Measurements from ENCODE around the gene TNFRSF11A. TPM values are rescaled to one million over a fixed set of nuclear protein-coding genes. Genes with fewer than 3 reads are reported as not detected.

Gene TNFRSF11A
- total RNA-seq, 2 donors from 2014 or later: 4.9 to 14.2 TPM

DNA sequence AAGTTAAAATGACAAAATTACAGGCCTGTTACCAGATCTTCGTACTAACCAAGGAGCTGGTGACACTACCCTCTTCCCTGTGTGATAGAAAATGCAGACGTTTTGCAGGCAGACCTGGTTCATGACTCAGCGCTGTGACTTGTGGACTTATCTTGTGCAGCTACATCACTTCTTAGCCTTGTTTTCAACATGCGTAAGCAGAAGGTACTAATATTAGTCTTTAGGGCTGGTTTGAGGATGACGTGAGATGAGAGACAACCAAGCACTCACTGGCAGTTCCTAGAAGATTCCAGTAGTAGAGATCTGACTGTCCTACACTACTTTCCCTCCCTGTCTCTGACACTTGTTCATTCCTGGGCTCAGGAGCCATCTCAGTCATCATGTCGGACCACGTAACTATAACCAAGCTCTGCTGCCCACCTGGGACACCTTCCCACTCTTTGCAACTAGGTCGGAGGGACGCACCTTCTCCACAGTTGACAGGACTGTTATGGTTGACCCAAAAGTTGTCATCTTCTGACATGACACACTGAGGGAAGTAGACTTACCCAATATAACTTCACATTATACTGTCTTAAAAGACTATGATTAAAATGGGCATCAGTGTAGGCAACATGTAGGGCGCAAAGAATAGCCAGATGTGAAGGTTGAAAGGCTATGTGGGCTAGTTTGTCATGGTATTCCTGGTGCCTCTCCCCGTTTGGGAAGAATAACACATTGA is 64.8 kb downstream of the TNFRSF11A start:
- Histone ChIP-seq H3K27ac (no peak overlapping the region), H3K4me1 (ENCODE audit: control insufficient read depth in 1 of 2, low read depth in 2 of 2) (no peaks in the 10 kb centered on the region), H3K27me3 (replicated peaks; ENCODE audit: insufficient read depth) (no peaks in the 10 kb centered on the region), H3K9me3 (no peaks in the 10 kb centered on the region), H3K36me3 (no peaks in the 10 kb centered on the region), H3K4me3 (no peak overlapping the region)
- DNase-seq (ENCODE audit: low spot score): no peak
- ATAC-seq (ENCODE audit: insufficient number of reproducible peaks, low FRiP score, low read depth): no peak
- TF ChIP-seq CTCF (IDR thresholded peaks at IDR 0.05): no peak

GRCh38 chr18:62394006-62394763 is 69.1 kb downstream of the TNFRSF11A start:
- H3K9me3 ChIP-seq: no peaks in the 10 kb centered on the region
- H3K27ac ChIP-seq: no peak overlapping the region
- ATAC-seq (ENCODE audit: insufficient number of reproducible peaks, low FRiP score, low read depth): no peak
- DNase-seq (ENCODE audit: low spot score): no peak
- H3K4me3 ChIP-seq: no peak overlapping the region
- no peaks in the 10 kb centered on the region for H3K4me1 ChIP-seq (ENCODE audit: control insufficient read depth in 1 of 2, low read depth in 2 of 2)
- no peaks in the 10 kb centered on the region for H3K36me3 ChIP-seq
- H3K27me3 ChIP-seq (replicated peaks; ENCODE audit: insufficient read depth): no peaks in the 10 kb centered on the region
- no peak for TF ChIP-seq CTCF (IDR thresholded peaks at IDR 0.05)

DNA sequence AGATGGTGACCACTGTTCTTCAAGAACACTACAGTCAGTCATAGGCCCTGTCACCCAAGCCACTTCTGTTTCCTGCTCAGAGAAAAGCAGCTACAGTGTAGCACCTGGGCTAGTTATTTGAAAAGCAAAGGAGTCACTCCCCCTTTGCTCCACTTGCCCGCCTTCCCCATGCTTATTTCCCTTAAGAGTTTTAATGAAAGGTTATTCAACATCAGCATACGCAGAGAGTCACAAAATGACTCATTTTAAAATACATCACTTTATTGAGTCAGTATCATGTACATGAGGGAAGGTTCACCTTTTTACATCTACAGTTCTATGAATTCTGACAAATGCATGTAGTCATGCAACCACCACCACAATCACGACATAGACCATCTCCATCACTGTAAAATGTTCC is 71.3 kb downstream of the TNFRSF11A start:
- Histone ChIP-seq H3K27me3 (replicated peaks; ENCODE audit: insufficient read depth) (no peaks in the 10 kb centered on the region), H3K4me3 (no peak overlapping the region), H3K36me3 (no peaks in the 10 kb centered on the region), H3K27ac (no peak overlapping the region), H3K9me3 (no peaks in the 10 kb centered on the region), H3K4me1 (ENCODE audit: control insufficient read depth in 1 of 2, low read depth in 2 of 2) (no peaks in the 10 kb centered on the region)
- DNase-seq (ENCODE audit: low spot score): no peak
- no peak for TF ChIP-seq CTCF (IDR thresholded peaks at IDR 0.05)
- ATAC-seq (ENCODE audit: insufficient number of reproducible peaks, low FRiP score, low read depth): no peak

DNA sequence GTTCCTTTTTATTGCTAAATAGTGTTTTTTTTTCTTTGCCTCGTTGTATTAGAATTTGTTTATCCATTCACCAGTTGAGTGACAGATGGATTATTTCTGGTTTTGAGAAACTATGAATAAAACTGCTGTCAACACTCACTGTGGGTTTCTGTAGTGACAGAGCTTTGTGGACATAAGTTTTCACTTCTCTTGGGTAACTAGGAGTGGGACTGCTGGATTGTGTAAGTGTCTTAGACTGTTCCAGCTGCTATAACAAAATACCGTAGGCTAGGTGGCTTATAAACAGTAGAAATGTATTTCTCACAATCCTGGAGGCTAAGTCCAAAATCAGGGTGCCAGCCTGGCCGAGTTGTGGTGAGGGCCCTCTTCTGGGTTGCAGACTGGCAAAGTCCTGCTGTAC is 71.9 kb downstream of the TNFRSF11A start:
- no peaks in the 10 kb centered on the region for H3K36me3 ChIP-seq
- TF ChIP-seq CTCF (IDR thresholded peaks at IDR 0.05): no peak
- no peaks in the 10 kb centered on the region for H3K9me3 ChIP-seq
- H3K27me3 ChIP-seq (replicated peaks; ENCODE audit: insufficient read depth): no peaks in the 10 kb centered on the region
- ATAC-seq (ENCODE audit: insufficient number of reproducible peaks, low FRiP score, low read depth) (no peak), DNase-seq (ENCODE audit: low spot score) (no peak)
- H3K4me3 ChIP-seq: no peak overlapping the region
- no peaks in the 10 kb centered on the region for H3K4me1 ChIP-seq (ENCODE audit: control insufficient read depth in 1 of 2, low read depth in 2 of 2)
- H3K27ac ChIP-seq: no peak overlapping the region

DNA sequence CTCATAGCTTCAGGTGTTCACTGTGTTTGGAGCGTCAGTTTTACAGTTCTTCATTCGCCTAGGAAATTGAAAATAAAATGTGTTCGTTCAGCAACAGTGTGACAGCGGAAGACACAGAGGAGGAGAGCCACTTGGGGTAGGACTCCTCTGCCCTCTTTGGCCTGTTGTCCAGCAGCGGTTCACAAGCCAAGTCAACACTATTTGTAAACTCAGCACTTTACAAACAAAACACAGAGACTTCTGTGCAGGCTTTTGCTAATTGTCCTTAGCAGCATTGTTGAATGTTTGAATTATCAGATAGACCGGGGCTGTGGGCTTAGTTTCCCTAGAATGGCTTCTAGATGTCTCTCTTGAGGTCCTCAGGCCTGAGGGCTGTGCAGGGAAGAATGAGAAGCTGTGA is 73.2 kb downstream of the TNFRSF11A start:
- Histone ChIP-seq H3K4me3 (no peak overlapping the region), H3K4me1 (ENCODE audit: control insufficient read depth in 1 of 2, low read depth in 2 of 2) (no peaks in the 10 kb centered on the region), H3K9me3 (no peaks in the 10 kb centered on the region), H3K27me3 (replicated peaks; ENCODE audit: insufficient read depth) (no peaks in the 10 kb centered on the region), H3K27ac (no peak overlapping the region), H3K36me3 (no peaks in the 10 kb centered on the region)
- DNase-seq (ENCODE audit: low spot score) (no peak), ATAC-seq (ENCODE audit: insufficient number of reproducible peaks, low FRiP score, low read depth) (no peak)
- TF ChIP-seq CTCF (IDR thresholded peaks at IDR 0.05): no peak
